ENCODE data around the gene TWIST2.

The TWIST2 gene

DNA sequence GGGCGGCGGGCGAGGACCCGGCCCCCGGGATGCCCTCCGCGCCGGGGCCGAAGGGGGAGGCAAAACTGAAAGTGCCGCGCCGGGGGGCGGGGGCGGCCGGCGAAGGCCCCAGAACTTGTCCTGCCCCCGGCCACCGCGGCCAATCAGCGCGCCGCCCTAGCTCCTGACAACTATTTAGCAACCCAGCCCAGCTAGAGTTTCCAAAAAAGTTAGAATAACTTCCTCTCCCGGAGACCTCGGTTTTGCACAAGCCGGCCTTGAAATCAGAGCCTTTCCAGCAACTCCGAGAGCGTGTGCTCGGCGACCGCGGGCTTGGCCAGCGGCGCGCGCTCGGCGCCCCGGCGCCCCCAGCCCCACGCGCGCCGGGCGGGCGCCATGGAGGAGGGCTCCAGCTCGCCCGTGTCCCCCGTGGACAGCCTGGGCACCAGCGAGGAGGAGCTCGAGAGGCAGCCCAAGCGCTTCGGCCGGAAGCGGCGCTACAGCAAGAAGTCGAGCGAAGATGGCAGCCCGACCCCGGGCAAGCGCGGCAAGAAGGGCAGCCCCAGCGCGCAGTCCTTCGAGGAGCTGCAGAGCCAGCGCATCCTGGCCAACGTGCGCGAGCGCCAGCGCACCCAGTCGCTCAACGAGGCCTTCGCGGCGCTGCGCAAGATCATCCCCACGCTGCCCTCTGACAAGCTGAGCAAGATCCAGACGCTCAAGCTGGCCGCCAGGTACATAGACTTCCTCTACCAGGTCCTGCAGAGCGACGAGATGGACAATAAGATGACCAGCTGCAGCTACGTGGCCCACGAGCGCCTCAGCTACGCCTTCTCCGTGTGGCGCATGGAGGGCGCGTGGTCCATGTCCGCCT lies at the start of gene TWIST2:
TSS of gene TWIST2 (plus strand) at position 245 of the 850 bp plus-strand sequence. CDS start at position 376, 131 bp downstream.
- DNase-seq = no peak

DNA sequence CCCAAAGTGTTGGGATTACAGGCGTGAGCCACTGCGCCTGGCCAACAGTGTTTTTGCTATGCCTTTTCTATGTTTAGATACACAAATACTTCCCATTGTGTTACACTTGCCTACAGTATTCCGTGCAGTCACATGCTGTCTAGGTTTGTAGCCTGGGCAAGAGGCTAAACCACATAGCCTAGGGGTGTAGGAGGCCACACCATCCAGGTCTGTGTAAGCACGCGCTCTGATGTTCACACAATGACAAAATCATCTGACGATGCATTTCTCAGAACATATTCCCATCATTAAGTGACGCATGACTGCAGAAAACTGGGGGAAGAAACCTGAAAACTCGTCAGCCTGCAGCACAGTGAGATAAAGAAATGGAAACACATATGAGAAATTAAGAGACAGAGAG lies 46.1 kb upstream of the TWIST2 start:
- DNase-seq = no peak

DNA sequence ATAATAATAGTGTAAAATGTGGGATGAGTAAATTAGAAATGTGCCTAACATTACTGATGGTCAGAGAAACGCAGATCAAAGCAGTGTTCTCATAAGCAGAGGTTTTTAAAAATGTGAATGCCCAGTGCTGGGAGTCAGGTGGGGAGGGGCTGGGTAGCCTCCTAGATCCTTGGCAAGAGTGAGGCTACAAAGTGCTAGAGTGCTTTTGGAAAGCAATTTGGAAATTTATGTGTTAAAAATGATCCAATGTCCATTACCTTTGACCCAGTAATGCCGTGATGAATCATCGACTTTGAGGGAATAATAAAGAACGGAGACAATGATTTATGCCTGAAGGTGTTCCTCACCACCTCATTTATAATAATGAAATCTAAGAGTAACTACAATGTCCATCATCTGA lies 44.9 kb upstream of the TWIST2 start:
- no peak for DNase-seq

DNA sequence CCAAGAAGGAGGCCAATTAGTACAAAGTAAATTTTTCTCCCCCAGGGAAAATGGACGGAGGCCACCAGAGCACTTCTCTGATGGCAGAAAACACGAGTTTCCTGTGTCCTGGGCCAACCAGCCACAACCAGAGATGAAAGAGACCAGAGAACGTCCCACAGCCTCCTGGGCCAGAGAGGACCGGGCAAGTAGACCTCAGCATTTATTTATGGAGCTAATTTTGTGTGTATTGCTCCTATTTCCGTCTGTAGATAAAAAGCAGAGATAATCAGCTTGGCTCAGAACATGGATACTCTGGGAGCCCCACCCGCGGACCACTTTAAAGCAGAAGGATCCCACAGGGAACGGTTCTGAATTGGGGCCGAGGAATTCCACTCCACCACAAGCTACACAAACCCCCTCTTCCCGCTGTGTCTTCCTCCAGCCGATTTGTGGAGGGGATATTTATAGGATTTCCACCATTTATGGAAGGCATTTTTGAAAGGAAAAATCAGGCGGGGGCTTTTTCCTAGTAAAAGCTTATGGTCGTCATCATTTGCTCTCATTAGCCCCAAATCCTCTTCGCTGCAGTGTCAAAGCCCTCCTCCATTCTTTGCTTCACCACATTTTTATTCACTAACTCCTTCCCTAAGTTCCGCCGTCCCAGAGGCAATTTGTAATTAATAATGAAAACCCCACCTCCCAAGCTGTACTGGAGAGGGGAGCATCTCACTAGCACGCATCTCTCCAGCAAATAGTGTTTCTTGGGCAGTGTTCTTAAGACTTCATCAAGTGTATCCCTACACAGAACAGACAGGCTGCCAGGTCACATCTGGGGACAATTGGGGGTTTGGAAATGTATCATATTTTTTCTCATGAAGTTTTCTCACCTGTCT lies 43.7 kb upstream of the TWIST2 start:
- DNase-seq = no peak

DNA sequence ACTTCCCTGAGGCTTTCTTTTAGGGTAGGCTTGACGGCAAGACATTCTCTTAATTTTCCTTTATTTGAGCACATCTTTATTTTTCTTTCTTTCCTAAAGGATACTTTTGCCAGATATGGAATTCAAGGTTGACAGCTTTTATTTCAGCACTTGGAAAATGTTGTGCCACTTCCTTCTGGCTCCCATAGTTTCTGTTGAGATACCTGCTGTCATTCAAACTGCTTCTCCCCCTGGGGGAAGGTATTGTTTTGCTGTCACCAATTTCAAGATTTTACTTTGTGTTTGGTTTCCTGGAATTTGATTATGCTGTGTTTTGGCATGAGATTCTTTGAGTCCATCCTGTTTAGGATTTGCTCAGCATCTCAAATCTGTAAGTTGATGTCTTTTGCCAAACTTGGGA lies 39.1 kb upstream of the TWIST2 start:
- no peak for DNase-seq

DNA sequence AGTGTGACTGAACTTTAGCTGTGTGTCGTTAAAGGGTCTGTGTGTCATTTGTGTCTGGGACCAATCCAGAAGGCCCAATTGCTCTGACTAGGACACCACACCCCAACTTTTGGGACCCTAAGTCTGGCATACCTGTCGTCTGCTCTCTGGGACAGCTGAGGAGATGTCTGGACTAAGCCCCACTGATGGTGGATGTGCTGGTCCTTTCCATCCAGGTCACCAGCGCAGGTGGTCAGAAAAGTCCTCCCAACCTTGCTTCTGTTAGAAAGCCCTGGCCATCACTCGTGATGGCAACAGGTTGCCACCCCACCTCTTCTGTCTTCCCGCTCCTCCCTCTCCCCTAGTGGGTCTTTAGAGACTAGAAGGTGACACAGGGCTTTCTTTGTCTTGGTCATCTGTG lies 37.6 kb upstream of the TWIST2 start:
- no peak for DNase-seq

DNA sequence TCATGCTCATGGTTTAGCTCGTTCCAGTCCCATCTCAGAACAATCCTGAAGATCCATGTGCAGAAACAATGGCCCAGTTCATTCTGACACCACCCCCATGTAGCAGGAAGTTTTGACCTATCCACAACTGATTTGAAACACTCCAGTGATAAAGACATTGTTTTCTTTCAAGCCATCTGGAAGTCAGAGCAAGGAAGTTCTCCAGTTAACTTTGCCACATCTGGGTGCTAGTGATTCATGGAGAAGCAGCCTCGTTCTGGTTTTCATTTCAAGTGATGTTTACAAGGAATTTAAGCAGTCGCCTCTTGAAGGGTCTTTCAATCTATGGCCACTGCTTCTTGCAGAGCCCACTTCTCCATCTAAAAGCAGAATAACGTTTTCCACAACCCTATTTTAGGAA lies 36.6 kb upstream of the TWIST2 start:
- no peak for DNase-seq

DNA sequence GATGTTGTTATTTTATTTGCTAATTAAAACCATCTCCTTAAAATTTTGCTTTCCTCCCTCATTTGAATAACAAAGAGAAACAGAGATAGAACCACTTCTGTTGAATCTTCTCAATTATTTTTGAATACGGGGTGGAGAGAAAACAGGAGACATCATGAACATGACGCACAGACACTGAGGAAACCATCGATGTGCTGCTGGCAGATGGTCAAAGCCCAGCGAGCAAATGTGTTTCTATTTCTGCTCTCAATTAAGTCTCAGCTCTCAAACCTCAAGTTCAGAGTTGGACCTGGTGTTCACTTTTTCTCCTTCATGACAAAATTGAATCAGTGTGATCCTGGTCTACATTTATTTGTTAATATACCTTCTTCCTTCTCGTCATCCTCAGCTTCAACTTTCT lies 36.1 kb upstream of the TWIST2 start:
- no peak for DNase-seq

DNA sequence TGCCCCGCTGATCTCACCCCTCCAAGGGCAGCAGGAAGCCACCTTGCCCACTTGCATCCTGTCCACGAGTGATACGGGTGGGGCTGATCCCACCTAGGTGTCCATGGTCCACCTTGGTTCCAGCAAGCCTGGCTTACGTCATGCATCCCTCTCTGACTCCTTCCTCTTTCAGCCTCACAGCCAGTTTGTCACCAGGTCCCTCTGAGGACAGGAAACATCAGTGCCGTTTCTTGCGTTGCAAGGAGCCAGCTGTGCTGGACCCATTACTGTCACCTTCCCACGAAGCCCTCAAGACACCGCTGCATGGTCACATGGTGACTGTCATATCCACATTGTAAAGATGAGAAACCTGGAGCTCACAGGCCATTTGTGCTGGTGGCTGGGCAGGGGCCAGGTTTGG lies 34.8 kb upstream of the TWIST2 start:
- no peak for DNase-seq

DNA sequence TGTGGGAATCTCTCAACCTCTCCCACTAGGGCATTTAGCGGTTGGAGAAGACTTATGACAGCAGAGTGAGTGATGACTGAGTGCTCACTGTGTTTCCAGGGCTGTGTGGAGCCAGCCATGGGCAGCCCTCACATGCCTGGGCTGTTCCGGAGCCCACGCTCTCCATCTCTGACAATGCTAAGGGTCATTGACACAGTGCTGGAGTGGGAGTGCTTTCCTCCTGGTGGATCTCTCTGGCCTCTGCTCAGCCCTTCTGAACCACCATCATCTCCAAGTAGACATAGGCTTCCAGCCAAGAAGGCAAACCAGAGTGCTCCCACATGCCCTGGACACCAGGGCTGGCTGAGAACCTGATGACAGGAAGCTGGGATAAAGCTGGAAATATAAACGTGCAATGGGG lies 33.1 kb upstream of the TWIST2 start:
- DNase-seq = no peak

DNA sequence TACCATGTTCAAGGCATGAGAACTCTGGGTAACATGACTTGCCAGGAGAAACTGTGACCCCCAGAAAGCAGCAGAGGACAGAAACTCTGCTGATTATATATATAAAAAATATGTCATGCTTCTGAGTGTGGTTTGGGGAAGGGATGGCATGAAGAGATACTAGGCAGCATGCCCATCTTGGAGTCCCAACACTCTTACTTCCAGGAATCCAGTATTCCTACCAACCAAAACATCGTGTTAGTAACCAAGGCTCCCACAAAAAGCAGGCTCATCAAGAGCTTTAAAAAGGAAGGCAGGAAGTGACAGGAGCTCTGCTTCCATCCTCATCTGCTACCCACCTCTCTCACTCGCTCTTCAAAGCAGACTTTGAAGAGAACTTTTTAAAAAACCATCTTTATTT lies 31.6 kb upstream of the TWIST2 start:
- no peak for DNase-seq

DNA sequence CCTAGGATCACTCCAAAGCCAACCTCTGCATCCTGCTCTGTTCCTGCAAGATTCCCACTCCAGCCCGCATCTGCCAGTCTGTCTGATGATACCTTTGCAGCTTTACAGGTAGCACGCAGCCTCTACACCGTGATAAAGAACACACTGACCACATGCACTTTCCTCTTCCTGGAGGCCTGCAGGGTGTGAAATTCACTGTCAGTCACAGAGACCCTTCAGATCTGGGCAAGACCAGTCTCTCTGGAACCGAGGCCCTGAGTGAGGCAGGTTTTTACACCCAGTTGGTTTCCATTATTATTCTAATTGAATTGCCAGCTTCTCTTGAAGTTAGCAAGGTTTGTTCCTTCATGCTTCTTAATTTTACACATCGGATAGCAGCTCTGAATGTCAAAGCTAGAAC lies 30.5 kb upstream of the TWIST2 start:
- DNase-seq = no peak

DNA sequence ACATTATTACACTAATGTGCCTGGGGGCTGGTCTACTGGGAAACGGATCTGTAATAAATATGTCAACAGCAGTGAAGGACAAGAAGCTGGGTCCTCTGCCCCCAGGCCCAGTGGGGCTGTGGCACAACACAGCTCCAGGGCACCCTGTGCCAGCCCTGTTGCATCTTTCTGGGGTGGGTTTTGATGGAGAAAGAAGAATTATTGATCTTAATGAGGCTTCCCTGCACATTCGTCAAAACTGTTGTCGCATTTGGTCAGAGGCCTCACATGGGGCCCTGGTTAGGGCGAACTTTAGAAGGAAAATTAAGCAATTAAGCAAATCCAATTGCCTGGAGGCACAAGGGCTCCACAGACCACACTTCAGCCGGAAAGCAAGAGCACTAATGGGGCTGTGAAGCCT lies 30.0 kb upstream of the TWIST2 start:
- no peak for DNase-seq

DNA sequence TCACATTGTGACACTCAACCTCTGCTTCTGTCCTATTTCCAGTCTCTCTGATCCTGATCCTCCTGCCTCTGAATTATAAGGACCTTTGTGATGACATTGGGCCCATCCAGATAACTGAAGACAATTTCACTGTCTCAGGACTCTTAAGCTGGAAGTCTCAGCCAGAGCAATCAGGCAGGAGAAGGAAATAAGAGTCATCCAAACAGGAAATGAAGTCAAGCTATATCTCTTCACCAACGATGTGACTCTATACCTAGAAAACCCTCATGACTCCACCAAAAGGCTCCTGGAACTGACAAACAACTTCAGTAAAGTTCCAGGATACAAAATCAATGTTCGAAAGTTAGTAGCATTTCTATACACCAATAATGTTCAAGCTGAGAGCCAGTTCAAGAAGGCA lies 29.3 kb upstream of the TWIST2 start:
- DNase-seq = no peak

DNA sequence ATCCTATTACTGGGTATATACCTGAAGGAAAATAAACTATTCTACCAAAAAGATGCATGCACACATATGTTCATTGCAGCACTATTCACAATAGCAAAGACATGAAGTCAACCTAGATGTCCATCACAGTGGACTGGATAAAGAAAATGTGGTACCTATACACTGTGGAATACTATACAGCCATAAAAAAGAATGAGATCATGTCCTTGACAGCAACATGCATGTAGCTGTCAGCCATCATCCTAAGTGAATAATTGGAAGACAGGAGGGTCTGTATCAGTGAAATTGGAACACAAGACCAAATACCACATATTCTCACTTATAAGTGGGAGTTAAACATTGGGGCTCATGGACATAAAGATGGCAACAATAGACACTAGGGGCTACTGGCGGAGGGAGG lies 27.7 kb upstream of the TWIST2 start:
- DNase-seq = no peak

DNA sequence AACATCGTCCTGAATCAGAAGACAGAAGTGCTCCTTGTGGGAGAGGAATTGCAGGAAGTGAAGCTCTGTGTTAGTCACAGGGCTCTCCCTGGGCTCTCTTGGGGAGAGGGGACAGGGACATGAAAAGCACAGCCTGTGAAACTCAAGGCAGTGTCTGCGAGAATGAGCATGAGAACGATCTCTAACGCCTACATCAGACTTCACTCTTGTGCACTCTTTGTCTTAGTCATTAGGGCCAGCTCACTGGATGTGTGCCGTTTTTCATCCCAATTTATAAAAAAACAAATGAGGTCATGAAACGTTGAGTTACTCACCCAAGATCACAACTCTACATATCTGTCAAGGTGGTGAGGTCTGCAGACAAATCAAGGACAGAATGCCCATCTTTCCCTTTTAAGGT lies 27.0 kb upstream of the TWIST2 start:
- no peak for DNase-seq

DNA sequence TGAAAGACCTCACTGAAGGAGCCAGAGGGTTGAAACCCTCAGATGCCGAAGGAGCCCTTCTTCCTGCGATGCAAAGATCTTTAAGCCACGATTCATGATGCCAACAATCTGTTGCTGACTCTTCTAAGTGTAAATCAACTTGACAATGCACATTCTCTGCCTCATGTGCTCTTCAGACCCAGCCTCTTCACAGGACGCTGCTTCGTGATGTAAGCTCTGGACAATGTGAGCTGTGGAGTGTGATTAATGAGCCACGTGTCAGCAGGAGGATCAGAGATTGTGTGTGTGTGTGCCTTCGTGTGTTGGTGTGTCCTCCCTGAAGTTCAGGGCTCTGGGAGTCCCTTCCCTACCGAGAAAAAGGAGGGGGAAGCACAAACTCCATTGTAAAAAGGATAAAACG lies 26.5 kb upstream of the TWIST2 start:
- no peak for DNase-seq

DNA sequence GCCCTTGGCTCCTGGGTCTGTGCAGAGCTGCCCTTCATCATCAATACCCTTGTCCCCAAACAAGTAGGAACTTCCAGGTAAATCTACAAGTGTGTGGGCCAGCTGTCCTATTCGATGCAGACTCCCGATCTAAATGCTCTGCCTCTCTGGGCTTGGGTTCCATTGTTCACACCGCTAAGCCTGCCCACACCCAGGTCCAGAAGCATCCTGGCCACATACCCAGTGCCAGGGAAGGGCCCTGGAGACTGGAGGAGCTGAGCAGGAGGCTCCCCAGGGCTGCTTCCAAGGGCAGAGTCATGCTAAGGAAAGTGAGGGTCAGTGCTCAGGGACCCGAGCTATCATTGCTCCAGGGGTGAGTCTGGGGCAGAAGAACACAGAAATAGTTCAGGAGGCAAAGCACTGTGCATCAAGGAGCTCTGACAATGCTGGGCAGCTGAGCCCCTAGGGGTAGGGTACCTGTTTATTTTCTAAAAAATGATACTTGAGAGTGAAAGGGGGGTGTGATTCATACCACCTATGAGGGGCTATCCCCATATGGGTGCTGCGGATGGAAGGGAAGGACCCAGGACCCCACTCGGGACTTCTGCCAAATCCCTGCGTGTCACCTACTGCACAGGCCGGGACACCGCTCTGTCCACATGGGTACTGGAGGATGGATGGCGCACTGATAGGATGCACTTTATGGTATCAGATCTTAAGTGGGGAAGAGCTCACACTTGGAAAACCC lies 25.8 kb upstream of the TWIST2 start:
- DNase-seq = no peak

DNA sequence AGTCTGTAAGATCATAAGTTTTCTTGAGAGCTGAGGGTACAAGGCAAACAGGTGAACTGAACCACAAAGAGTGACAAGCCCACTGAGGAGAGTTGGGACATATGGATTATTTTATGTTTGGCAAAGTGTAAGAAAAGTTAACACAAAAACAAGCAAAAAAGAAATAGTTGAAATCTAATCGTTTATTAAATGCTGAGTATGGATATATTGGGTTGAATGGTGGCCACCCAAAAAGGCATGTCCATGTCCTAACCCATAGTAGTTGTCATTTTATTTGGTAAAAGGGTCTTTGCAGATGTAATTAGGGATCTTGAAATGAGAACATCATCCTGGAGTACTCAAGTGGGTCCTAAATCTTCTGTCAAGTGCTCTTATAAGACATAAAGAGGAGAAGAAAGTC lies 24.9 kb upstream of the TWIST2 start:
- no peak for DNase-seq

DNA sequence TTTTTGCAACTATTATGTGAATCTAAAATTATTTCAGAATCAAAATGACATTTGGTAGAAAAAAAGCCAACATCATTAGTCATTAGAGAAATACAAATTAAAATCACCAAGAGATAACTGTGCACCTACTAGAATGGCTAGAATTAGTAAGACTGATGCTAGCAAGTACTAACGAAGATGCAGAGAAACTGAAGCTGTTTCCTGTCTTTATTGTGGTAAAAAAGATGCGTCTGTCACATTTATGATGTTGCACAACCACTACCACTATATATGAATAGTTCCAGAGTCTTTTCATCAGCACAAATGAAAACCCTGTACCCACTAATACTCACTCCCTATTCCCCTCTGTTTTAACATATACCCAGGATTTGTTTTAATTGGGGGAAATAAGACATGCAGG lies 16.7 kb upstream of the TWIST2 start:
- no peak for DNase-seq

DNA sequence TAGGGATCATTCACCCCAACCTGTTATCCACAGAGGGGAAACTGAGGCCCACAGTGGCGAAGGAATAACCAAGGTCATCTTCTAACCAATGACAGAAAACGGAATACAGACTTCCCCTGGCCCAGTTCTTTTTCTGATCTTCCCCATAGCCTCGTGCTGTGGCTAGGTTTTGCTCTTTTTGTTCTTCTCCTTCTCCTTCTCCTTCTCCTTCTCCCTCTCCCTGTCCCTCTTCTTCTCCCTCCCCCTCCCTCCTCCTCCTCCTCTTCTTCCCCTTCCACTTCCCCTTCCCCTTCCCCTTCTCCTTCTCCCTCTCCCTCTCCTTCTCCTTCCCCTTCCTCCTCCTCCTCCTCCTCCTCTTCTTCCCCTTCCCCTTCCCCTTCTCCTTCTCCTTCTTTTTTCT lies 12.9 kb upstream of the TWIST2 start:
- no peak for DNase-seq

DNA sequence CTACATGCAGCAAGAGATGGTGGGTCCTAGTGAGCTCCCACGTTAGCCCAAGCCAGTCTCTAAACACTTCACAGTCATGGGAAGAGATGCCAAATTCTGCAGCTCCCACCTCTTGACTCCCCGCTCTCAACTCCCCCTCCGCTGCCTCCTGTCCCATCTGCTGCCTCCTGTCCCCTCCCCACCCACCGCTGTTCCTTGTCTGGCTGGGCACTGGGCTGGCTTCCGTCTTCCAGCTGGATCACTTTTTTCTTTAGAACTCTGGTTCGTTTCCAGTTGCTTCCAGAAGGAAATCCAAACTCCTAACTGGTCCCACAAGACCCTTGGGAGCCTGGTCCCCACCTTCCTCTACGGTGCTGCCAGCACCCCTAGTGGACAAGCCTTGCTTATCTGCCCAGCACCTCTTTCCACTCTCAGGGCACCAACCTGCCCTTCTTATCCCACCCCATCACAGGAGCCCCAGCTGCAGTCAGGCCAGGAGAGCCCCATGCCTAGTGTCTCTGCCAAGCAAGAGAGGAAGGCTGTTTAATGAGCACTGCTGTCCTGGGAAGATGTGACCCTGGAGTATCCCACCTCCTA lies 12.1 kb upstream of the TWIST2 start:
- DNase-seq = no peak

DNA sequence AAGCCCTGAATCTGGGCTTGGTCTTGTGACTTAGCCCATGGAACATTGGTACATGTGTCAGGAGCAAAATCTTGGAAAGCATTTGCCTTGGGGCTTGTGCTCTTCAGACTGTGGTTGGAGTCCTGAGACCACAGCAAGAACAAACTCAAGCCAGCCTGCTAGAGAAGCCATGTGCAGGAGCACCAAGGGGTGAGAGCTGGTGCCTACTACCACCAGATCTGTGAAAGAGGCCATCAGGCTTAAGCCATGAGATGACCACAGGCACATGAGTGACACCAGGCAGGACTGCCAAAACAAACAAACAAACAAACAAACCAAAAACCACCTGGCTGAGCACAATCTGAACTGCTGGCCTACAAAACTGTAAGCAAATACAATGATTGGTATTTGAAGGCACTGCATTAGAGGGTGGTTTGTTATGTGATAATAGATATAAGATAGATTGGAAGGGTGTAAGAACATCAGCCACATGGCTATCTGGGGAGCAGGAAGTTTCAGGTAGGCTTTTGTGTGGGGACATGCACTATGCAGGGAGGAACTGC lies 9.0 kb upstream of the TWIST2 start:
- DNase-seq = no peak
